Omental fat pad (tissue), 4 donors: ENCODE measurements around the gene IMPDH1. TPM values are rescaled to one million over a fixed set of nuclear protein-coding genes. Genes with fewer than 3 reads are reported as not detected.
A peak's percentile ranks its signal among the peaks of the same experiment; 100 is the strongest.

Source experiments
- ATAC-seq: fragments of 150-250 bp; one replicate; pipeline ENCODE4 v1.9.1; 2016; ENCODE audit warnings: mild to moderate bottlenecking, moderate library complexity; ENCODE audit not compliant: low FRiP score
- DNase-seq: peaks from one replicate; pipeline ENCODE4 v3.0.0-alpha.2; 2019; ENCODE audit warnings: low spot score
- total RNA-seq, 4 donors: library from RNA; depleted of rRNA; stranded (reverse); fragments of >200 nt; gene quantifications; one replicate each; pipeline ENCODE4 v1.1.0, GENCODE V29; 2016
- TF ChIP-seq, protein P1 (sequence below), 3 donors: fragments of 450-650 bp; IDR thresholded peaks; one replicate each; pipeline ENCODE4 v1.5.1; 2016 to 2017; ENCODE audit warnings: antibody characterized with exemption in 3 of 3, mild to moderate bottlenecking in 3 of 3, moderate library complexity in 2 of 3

IMPDH1 gene
- total RNA-seq, 4 donors from 2014 or later = 72.8 to 198 (median 109) TPM

DNA sequence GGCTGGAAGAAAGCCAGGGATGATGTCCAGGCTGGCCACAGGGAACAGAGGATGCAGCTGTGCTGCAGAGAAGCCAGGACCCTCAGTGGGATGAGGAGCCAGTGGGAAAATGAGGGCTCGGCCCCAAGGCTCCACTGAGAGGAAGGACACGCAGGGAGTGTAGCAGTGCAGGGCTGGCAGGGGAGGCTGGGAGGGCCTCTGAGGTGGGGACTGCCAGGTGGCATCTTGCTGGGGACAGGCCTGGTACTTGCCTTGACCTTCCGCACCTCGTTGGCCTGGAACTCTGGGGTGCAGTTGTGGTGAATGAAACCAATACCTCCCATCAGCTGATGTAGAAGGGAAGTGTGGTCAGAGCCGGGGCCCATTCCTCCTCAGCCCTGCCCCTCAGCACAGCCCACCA, 9.2 kb downstream of the IMPDH1 start:
- TF ChIP-seq, protein P1, sequence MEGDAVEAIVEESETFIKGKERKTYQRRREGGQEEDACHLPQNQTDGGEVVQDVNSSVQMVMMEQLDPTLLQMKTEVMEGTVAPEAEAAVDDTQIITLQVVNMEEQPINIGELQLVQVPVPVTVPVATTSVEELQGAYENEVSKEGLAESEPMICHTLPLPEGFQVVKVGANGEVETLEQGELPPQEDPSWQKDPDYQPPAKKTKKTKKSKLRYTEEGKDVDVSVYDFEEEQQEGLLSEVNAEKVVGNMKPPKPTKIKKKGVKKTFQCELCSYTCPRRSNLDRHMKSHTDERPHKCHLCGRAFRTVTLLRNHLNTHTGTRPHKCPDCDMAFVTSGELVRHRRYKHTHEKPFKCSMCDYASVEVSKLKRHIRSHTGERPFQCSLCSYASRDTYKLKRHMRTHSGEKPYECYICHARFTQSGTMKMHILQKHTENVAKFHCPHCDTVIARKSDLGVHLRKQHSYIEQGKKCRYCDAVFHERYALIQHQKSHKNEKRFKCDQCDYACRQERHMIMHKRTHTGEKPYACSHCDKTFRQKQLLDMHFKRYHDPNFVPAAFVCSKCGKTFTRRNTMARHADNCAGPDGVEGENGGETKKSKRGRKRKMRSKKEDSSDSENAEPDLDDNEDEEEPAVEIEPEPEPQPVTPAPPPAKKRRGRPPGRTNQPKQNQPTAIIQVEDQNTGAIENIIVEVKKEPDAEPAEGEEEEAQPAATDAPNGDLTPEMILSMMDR (IDR thresholded peaks at IDR 0.05) = no peak
- DNase-seq (no peak), ATAC-seq (no peak)

DNA sequence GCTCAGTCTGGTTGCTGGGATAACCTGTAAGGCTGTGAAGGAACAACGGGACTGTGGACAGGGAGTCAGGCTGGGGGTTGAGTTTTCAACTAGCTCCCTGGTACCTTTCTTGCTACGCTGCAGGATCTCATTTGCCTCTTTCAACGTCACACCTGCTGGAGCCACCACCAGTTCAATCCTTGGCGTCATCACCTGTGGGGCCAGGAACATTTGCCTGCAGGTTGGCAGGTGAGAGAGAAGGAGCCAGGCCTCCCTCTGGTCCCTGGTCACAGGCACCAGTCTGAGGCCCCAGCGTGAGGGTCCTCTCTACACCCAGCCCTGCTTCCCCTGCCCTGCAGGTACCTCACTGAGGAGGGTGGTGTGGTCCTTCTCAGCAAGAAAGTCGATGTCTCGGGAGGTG, 9.8 kb downstream of the IMPDH1 start:
- DNase-seq = no peak
- TF ChIP-seq, protein P1 (IDR thresholded peaks at IDR 0.05) = no peak
- no peak for ATAC-seq

DNA sequence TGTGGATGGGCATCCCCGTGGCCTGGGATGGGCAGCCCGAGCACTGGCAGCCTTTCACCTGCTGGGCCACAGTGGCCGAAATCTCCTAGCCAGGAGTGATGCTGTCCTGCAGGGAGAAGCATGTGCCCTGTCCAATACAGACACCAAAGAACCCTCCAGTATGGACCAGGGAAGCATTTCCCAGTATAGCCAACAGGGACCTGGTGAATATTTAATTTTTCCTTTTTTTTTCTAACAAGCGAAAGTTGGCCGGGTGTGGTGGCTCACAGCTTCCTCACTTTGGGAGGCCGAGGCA, 11.0 kb downstream of the IMPDH1 start:
- ATAC-seq (no peak), DNase-seq (no peak)
- TF ChIP-seq, protein P1 (IDR thresholded peaks at IDR 0.05) = no peak

DNA sequence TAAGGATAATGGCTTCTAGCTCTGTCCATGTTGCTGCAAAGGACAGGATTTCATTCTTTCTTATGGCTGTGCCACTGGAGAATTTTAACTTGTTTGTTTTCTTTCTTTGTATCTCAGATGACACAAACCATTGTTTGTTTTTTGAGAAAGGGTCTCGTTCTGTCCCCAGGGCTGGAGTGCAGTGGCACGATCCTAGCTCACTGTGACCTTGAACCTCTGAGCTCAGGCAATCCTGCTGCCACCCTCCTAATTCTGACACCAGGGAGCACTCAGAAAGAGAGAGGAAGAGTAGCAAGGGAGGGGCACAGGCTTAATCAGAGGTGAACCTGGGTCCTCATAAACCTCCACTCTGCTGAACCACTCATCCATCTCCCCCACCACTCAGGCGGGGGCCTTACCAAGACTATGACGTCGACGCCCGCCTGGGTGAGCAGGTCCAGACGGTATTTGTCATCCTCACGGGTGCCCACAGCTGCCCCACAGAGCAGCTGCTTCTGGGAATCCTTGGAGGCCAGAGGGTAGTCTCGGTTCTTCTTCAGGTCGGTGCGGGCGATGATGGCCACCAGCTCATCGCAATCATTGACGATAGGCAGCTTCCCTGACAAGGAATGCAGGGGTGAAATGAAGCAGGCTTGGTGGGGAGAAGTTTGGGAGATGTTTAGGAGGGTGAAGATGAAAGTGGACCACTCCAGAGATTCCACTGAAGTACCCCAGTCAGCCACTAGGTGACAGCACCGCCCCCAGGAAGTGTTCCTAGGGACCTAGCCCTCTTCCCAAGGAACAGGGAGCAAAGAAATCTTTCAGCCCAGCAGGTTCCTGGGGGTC, 11.6 kb downstream of the IMPDH1 start:
- TF ChIP-seq, protein P1 (IDR thresholded peaks at IDR 0.05) = peak in 1 of 3 donors; percentile 77
- DNase-seq = peak; percentile 62
- peak; percentile 57 for ATAC-seq

DNA sequence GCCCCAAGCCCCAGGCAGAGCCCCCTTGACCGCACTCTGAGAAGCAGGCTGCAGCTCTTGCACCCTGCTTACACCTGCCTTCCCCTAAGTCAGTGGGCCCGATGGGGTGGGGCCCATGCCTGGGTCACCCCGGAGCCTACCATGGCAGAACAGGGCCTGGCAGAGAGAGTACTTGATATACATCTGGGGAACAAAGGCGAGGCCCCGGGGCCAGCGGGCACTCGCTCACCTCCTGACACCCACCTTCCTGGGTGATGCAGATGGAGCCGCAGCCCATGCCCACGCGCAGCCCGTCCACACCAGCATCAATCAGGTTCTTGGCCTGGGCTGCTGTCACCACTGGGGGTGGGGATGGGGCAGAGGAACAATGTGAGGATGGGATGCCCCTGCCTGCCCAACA, 13.4 kb downstream of the IMPDH1 start:
- TF ChIP-seq, protein P1 (IDR thresholded peaks at IDR 0.05) = no peak
- DNase-seq (no peak), ATAC-seq (no peak)

DNA sequence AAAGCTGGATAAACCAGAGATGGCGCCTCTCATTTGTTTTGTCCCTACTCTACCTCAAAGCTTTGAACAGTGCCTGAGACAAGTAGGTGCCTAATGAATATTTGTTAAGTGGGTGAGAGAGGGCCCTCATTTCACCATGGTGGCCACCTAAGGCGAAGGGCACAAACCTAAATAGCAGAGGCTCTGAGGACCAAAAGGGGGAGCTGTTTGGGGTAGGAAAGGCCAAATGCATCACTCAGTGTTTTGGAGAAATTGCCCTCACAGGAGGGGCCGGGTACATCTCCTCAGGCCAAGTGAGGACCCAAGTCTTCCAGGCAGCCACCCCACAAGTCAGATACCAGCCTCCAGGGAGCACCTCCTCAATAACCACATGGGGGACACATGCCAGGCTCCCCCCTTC, 14.0 kb downstream of the IMPDH1 start:
- no peak for ATAC-seq
- DNase-seq = no peak
- TF ChIP-seq, protein P1 (IDR thresholded peaks at IDR 0.05) = no peak

DNA sequence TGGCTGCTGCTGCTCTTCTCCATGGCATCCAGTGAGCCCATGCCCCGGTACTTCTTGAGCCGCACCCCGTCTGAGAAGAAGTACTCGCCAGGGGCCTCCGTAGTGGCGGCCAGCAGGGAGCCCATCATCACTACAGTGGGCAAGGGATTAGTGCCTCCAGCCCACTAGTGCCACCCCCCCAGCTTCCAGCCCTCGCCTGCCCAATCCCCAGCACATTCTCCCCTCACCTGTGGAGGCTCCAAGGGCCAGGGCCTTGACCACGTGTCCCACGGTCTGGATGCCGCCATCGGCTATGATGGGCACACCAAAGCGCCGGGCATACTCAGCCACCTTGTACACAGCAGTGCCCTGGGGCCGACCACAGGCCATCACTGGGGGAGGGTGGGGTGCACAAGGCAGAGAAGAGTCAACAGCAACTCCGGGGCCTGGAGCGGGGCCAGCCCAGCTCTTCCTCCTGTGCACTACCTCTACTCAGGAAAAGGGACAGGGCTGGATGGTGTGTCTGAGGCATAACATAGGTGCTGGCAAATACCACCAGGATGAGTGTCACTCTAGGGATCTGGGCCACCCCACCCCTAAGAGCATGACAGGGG, 14.8 kb downstream of the IMPDH1 start:
- no peak for ATAC-seq
- TF ChIP-seq, protein P1 (IDR thresholded peaks at IDR 0.05) = no peak
- no peak for DNase-seq
